ENCODE results near the gene SOWAHD.
"Not testable (repeated sequence)": the region's sequence is repeated elsewhere in the genome, so short reads cannot be mapped to it uniquely, and the experiment has no call there.

The SOWAHD gene

DNA sequence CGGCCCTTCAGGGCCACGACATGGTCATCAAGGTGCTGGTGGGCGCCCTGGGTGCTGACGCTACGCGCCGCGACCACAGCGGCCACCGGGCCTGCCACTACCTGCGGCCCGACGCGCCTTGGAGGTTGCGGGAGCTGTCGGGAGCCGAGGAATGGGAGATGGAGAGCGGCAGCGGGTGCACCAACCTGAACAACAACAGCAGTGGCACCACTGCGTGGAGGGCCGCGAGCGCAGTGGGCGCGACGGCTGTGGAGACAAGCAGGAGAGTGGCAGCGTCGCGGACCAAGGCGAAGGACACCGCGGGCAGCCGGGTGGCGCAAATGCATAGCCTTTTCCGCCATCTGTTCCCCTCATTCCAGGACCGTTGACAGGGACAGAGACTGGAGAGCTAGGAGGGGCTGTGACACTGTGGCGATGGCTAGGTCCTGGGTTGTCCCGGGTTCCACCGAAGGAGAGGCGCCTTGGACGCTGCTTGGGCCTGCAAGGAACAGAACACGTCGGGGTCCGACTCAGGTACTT is 919 bp downstream of the SOWAHD start:
- DNase-seq = no peak

DNA sequence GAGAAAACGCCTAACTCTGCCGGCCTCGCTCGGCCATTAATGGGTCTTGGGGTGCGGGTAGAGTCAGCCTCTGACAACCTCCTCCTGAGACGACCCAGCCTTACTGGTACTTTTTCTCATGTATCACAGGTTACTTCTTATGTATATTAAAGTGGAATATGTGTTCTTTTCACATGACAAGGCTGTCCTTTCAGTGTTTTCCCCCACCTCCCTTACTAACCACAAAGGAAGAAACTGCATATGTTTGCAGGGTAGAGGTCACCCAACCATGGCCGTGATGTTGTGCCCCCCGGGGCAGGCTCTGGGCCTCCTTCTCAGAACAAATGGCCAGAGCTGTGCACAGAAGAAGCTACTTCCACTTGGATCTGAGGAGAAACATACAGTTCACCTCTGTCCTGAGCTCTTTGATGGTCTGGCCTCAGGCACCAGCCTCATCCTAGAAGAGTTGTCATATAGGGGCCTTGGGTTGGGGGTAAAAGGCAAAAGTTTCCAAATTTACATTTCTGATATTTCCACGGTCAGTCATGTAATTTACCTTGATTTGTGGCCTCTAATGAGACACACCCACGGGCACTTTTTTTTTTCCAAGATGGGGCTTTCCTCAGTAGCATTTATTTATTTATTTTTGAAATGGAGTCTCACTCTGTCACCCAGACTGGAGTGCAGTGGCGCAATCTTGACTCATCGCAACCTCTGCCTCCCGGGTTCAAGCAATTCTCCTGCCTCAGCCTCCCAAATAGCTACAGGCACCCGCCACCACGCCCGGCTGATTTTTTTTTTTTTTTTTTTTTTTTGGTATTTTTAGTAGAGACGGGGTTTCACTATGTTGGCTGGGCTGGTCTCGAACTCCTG is 1.9 kb downstream of the SOWAHD start:
- DNase-seq = no peak

DNA sequence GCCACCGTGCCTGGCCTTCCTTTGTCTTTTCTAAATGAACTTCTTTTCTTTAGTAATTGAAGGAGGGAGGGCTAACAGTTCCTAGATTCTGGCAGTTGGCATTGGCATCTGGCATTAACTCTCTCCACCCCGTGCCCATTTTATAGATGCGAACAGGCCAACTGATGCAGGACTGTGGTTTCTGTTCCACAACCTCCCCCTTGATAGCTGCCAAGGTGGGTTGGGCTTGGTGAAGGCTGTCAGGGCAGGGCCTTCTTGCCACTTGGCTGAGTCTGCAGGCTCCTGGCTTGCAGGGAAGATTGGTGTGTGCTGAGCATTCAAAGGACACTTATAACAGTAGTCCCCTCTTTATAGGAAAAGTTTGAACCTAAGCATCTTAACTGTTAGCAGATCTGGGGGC is 4.3 kb downstream of the SOWAHD start:
- DNase-seq = no peak

DNA sequence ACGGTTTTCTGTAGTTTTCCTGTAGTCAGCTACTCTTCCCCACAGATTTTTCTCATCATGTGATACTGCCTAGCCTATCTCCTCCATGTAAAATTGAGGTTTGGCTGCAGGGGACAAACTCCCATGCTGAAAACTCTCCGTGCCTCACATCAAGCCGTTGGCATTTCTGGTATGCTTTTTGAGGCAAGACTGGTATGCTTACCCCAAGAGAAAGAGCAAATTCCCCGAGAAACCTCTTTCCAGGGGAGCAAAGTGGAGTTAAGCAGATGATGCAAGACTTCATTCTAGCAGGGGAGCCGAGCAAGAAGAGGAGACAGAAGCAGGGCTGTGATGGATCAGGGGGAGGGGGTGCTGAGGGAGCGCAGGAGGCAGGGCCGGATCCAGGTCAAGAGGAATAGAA is 4.8 kb downstream of the SOWAHD start:
- no peak for DNase-seq

DNA sequence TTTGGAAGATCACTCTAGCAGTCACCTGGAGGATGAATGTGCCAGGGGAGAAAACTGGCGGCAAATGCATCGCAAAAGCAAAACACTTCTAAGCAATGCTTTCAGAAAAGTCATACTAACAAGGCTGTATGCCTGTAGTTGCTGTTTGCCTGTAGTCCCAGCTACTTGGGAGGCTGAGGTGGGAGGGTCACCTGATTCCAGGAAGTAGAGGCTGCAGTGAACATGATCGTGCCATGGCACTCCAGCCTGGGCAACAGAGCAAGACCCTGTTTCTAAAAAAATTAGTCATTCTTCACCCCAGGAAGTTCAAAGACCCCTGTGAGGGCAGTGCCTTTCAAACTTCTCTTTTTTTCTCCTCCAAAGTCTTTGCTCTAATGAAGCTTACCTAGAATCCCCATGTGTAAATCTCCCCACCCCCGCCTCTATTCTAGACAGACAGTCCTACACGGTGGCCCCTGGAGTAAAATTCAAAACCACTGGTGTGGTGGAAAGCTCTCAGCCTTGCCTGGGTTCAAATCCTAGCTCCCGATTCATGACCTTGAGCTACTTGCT is 5.5 kb downstream of the SOWAHD start:
- DNase-seq = no peak

DNA sequence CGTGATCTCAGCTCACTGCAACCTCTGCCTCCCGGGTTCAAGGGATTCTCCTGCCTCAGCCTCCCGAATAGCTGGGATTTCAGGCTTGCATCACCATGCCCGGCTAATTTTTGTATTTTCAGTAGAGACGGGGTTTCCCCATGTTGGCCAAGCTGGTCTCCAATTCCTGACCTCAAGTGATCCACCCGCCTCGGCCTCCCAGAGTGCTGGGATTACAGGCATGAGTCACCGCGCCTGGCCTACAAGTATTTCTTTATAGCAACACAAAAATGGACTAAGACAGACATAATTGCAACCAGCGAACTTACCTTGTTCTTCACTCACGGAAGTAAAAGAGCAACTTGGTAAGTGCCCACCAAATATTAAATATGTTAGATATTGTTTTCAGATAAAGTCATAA is 10.0 kb downstream of the SOWAHD start:
- not testable (repeated sequence) for DNase-seq

DNA sequence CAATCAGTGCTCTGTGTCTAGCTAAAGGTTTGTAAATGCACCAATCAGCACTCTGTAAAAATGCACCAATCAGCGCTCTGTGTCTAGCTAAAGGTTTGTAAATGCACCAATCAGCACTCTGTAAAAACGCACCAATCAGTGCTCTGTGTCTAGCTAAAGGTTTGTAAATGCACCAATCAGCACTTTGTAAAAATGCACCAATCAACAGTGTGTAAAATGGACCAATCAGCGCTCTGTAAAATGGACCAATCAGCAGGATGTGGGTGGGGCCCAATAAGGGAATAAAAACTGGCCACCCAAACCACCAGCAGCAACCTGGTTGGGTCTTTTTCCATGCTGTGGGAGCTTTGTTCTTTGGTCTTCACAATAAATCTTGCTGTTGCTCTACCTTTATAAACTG is 11.0 kb downstream of the SOWAHD start:
- not testable (repeated sequence) for DNase-seq

DNA sequence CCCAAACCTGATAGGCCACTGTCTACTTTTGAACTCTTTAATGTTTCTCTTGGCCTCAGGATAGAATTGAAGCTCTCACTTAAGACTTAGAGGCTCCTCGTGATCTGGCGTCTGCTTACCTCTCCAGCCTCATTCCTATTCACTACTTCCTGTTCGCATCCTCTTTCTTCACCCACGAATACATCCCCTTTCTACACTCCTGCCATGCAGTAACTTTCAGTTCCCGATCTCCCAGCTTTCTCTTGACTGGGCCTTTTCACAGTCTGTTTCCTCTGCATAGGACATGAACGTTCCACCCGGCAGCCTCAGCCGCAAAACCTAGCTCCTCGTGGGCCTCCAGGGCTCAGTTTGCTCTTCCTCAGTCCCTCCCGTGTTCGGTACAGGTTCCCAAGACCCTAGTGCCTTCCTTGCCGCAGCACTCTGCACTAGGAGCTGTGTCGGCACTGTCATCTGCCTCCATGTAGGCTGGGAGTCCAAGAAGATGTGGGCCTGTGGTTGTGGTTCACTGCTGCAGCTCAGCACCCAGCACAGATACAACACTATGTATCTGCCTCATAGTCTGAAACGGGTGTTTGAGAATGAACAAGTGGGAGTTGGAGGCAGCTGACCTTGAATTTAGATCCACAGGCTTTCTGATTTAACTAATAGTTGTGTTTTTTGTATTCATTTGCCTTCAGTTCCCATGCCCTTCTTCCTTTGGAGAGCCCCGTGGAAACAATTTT is 17.3 kb downstream of the SOWAHD start:
- DNase-seq = no peak

DNA sequence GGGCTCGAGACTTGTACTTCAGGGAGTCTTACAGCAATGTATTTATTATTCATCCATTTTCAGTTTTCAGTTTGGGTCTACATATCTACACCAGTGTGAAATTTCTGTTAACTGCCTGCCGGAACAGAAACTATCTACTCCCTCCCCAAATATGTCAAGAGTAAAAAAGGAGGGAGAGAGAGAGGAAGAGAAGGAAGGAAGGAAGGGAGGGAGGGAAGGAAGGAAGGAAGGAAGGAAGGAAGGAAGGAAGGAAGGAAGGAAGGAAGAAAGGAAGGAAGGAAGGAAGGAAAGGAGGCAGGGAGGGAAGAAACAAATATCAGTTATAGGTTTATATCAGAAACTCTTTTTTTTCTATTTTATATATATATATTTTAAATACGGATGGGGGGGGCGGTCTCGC is 20.4 kb downstream of the SOWAHD start:
- DNase-seq = no peak

DNA sequence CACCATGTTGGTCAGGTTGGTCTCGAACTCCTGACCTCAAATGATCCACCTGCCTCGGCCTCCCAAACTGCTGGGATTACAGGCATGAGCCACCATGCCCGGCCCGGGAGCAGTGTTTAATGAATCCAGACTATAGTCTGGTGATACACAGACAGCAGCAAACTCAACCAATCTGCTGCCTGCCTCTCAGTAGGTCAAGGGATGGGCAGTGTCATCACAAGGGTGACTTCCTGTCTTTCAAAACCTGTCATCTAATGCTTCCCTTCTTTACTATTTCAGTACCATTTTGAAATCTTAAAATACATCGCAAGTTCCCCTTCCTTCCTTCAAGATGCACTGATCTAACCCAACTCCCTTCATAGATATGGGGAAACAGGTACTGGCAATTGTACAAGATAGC is 24.6 kb downstream of the SOWAHD start:
- DNase-seq = peak; percentile 38

DNA sequence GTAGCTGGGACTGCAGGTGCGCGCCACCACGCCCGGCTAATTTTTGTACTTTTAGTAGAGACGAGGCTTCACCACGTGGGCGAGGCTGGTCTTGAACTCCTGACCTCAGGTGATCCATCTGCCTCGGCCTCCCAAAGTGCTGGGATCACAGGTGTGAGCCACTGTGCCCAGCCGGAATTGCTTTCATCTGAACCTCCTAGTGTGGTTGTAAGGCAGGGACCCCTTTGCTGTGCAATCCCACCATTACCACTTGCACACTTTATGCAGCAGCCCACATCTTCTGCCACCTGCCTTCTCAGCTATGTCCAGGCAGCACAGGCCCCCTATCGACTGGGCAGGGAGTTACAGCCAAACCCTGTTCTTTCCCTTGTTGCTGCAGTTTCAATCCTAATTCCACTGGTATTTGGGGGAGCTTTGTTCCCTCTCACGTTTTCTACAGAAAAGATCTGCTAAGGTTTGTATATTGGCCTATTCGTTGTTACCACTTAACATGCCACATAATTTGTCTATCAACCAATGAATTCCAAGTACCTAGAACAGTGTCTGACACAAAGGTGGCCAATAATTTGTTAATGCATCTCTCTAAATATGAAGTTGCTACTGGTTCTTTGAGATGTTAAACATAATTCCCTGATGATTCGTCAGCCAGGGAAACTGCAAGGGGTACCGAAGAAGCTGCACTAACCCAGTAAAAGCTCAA is 26.5 kb downstream of the SOWAHD start:
- peak; percentile 68 for DNase-seq

DNA sequence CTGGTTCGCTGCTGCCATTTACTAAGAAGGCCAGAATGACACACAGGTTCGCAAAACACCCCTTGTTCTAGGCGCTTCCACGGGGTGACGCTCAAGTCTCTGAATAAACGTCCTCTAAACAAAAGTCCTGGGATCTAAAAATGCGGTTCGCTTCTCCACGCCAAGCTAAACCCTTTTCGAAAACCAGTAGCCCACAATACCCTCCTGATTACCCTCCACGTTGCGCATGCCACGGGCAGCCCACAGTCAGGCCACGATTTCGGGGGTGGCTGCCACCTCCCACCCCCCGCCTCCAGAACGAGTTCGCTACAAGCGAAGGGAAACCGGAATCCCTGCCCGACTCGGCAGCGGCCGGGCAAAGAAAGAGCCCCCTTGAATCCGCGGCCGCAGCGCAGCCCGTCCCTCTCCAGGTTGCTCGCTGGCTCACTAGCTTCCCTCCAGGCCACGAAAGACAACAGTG is 32.6 kb downstream of the SOWAHD start:
- peak; percentile 63 for DNase-seq

DNA sequence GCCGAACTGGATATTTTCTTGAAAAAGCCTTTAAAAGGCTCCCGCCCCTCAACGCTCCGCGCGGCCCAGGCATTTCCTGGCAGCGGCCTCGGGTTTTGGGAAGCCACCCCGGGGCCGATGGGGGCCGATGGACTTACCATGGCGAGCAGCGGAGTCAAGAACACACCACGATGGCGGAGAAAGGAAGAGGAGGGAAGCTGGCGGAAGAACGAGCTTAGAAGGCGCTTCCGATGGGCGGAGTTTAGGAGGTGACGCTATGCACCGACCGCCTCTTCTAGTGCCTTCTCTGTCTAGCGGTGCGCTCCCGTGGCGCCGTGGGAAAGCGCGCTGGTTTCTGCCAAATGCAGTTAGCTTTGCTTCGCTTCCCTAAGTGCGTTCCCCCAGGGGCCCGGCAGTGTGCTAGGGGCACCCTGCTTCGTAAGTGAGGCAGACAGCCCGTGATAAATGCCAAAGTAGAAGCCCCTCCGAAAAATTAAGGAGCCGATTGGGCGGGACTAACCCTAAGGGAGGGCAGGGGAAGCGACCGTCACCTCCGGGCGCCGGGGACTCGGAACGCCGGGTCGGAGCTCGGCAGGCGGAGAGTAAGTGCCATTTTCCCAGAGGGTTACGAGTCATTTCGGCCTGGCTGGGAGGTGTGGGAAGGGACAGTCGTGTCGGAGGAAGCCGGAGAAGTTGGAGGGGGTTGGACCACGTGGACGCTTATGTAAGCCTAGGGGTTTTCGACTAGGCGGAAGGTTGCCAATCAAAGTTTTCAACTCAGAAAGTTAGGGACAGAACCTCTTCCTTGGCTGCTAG is 33.2 kb downstream of the SOWAHD start, which contains the start of gene RPL39:
RPL39 (minus strand) TSS at position 194 of the 795 bp plus-strand sequence; CDS start at position 140, 54 bp downstream.
- peak; percentile 95 for DNase-seq

DNA sequence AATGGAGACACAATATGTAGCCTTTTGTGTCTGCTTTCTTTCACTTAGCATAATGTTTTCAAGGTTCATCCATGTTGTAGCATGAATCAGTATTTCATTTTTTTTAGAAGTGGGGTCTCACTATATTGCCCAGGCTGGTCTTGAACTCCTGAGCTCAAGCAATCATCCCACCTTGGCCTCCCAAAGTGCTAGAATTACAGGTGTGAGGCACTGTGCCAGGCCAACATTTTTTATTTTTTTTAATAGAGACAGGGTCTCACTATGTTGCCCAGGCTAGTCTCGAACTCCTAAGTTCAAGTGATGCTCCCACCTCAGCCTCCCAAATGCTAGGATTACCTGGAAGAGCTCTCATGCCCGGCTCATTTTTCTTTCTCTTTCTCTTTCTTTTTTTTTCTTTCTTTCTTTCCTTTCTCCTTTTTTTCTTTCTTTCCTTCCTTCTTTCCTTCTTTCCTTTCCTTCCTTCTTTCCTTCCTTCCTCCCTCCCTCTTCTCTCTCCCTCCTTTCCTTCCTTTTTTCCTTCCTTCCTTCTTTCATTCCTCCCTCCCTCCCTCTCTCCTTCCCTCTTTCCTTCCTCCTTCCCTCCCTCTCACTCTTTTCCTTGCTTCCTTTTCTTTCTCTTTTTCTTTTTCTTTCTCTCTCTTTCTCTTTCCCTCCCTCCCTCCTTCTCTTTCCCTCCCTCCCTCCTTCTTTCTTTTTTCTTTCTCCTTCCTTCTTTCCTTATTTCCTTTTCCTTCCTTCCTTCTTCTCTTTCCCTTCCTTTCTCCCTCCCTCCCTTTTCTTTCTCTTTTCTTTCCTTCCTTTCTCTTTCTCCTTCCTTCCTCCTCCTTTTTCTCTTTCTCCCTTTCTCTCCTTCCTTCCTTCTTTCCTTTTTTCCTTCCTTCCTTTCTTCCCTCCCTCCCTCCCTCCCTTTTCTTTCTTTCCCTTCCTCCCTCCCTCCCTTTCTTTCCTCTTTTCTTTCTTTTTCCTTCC is 43.1 kb downstream of the SOWAHD start:
- DNase-seq = no peak

DNA sequence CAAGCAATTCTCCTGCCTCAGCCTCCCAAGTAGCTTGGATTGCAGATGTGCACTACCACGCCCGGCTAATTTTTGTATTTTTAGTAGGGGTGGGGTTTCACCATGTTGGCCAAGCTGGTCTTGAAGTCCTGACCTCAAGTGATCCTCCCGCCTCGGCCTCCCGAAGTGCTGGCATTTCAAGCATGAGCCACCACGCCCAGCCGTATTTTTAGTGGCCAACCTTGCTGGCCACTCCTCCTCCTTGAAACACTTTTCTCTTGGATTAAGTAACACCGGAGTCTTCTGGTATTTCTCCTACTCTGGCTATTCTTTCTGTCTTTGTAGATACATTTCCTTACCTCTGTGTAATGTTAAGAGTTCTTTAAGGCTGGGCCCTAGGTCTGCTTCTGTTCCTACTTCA is 44.2 kb downstream of the SOWAHD start:
- no peak for DNase-seq

DNA sequence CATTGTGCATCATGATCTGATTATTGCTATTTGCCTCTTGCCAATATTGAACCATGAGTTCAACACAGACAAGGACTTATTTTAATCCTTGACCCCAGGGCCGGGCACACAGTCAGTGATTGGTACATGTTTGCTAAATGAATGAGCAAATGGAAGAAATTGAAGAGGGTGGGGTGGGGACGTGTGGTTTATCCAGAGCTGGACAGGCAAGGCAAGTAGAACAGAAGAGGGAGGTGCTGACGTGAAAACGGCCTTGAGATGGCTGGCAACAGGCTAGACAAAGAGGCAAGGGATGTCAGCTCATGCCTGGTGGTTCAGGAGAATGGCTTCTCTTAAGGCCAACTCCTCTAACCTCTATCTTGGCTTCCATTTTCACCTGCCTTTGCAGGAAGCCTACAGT is 50.1 kb downstream of the SOWAHD start:
- DNase-seq = not testable (repeated sequence)

DNA sequence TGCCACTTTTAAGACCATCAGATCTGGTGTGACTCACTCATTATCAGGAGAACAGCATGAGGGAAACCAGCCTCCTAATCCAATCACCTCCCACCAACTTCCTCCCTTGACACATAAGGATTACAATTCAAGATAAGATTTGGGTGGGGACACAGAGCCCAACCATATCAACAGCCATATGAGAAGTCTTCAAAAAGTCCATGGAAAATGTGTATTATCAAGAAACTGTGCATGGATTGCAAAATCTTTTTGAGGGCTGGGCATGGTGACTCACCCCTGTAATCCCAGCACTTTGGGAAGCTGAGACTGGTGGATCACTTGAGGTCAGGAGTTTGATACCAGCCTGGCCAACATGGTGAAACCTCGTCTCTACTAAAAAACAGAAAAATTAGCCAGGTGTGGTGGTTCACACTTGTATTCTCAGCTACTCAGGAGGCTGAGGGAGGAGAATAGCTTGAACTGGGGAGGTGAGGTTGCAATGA is 50.8 kb downstream of the SOWAHD start:
- peak; percentile 80 for DNase-seq
